T follicular helper cell (primary cell): Measurements from ENCODE around the gene ANKRD60.

ENCODE experiments used
- DNase-seq: peaks from one replicate; pipeline ENCODE4 v3.0.0-alpha.2; 2020; ENCODE audit warnings: low read depth

ANKRD60 gene

DNA sequence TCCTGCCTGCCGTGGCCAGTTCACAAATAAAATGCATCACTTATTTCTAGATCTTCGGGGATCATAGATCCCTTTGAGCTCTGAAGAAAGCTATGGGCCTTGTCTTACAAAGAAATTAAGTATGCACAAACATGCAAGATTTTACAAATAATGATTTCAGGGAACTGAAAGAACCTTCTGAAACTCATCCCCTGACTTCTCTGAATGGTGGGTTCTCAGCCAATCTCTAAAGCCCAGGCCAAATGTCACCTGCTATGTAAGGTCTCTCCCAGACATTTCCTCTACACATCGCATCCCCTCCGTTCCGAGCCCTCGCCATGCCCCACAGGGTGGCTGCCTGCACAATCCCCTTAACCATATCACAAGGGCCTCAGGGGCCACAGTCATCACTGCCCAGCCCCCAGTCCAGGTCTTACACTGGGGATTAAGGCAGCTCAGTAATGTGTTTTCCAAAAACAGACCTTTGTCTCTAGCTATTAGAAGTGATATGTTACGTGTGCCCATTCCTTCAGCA, 16.1 kb upstream of the ANKRD60 start:
- no peak for DNase-seq

DNA sequence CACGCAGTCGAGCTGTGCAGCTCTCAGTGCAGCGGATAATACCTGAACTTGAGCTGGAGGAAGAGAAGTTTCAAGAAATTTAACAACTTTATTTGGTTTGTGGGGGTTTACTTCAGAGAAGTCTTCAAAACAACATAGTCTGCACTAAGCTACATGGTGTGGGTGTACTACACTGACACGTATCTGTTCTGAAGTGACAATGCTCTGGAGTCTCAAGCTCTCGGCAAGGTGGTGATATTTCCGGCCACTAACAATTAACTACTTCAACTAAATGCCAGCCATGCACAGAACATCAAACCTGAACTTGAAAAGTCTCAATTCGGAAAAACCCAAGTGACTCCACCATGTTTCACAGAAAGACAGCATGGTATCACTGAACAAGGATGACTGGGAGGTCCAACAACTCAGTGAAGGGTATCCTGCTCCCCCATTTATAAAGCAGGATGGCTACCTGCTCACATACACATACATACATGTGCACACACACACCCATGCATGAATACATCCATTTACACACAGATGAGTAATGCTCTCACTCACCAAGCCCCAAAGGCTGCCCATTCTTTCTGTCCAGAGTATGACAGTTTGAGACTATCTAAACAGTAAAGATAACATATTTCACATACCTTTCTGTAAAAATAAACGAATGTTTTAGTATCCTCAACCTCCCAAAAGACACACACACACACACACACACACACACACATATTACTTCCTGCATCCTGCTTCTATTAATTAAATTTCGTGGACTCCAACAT, 15.4 kb upstream of the ANKRD60 start:
- DNase-seq = no peak

DNA sequence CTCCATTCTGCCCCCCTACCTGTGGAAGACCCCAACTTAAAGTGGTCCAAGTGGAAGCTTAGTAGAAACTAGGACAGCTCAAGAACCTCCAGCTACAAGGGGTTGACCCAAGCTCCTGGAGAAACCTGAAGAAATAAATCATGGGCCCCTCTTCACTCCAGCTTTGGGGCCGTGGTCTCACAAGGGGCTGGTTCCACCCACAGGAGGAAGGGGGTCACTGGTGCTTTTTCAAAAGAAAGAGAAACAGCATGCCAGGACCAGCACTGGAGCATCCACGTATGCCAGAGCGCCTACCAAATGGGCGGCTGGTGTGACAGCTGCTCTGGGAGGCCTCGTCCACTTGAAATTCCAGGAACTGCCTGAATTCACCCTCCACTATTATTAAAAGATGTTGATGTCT, 14.4 kb upstream of the ANKRD60 start:
- no peak for DNase-seq

DNA sequence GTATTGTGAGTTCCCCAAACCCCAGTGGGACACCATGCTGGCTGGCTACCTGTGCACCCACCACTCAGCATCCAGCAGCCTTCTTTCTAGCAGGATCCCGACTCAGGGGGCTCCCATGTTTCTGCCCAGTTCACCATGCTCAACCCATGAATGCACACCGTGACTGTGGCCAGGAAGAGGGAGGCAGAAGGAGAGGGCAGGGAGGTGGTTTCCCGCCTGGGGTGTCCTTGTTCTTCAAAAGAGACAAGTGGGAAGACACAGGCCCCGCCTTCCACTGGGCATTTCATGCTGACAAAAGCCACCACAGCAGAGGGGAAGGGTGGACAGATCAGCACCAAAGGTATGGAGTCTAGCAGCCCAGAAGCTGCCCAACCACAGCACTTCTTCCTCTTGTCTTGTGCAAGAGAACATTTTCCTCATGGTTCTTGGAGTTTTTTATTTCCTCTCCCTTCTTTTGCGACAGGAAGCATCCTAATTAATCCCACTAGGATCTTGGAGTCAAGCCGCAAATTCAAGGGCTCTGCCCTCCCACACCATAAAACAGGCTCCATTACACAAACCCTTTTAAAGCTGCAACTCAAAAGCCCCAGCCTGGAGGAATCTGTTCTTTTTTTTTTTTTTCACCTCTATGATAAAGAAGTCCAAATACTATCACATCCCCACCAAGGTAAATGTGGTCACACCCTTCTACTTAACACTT, 13.5 kb upstream of the ANKRD60 start:
- DNase-seq = no peak

DNA sequence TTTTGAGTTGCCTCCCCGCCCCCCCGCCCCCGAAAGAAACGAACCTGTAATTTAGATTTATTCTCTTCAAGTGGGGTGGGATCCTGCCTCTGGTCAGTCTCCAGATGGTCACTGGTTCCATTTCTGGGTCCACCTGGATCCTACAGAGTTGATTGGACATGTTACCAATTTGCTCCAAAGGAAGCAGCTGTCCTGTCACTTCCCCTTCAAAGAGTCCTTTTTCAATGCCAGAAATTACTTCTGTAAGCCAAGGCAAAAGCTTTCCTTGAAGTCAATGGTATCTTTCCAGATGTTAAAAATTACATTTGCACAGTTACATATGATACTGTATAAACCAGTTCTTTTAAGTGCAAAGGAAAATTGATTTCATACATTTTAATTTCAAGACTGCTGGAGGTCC, 12.0 kb upstream of the ANKRD60 start:
- DNase-seq = no peak

DNA sequence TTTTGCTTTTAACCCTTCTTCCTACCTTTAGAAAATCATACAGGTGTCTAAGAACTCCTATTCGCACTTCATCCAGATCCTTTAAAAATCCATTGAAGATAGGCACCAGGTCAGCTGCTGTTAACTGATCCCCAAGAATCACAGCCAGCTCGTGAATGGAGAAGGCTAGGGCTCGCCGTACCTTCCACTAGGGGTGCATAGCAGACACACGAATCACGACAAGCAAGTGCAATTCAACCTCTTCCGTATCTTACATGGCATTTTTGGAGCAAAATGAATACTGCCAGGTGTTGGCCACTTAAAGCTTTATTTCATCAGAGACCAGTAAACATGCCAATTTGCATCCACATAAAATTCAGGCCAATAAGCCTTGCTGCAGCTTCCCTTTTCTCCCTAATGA, 10.8 kb upstream of the ANKRD60 start:
- no peak for DNase-seq

DNA sequence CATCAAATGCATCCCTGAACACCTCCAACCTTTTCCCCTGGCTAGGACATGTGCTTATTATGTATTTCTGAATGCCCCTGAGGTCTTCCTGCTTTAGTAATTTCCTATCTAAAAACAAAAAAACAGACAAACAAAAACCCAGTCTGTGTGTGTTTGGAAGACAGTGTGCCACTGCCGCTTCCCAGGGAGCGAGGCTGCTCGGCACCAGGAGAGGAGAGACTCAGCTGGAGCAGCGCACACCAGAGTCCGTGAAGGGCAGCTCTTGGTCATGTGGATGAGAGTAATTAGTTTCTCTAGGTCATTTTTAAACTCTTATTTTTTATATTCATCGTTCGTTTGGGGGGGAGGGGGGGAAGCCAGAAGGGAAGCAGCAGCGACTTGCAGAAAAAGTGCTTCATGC, 10.0 kb upstream of the ANKRD60 start:
- DNase-seq = no peak

DNA sequence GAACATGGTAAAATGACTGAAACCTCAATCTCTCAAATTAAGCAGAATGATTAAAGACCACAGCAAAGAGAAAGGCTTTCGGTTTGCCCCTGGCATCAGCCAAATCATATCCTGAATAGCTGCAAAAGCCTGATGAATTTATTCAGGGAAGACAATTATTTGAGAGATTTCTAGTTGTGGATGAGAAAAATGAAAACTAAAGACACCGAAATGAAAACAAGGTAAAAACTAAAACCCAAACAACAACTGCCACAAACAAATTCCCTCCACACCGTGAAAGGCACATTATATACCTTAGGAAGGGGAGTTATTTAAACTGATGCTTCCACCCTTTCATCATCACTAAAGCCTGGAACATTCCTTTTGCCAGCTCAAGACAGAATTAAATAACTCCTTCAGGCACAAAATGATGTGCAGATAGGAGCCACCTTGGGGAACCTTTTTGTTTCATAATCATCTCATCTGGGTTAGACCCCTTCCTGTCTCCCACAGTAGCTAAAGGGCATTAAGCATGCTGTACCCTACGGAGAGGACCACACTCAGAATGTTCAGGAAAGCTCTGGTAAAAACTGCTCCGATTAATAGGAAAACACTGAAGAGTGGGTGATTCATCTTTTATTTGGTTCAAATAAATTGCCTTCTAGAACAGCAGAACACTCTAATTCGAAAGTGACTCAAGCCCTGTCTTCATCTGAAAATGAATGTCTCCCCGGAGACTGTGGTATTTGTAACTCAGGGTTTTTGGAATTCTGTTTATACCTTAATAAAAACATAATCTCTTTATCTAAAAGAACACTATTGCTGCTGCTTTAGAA, 9.1 kb upstream of the ANKRD60 start:
- DNase-seq = no peak

DNA sequence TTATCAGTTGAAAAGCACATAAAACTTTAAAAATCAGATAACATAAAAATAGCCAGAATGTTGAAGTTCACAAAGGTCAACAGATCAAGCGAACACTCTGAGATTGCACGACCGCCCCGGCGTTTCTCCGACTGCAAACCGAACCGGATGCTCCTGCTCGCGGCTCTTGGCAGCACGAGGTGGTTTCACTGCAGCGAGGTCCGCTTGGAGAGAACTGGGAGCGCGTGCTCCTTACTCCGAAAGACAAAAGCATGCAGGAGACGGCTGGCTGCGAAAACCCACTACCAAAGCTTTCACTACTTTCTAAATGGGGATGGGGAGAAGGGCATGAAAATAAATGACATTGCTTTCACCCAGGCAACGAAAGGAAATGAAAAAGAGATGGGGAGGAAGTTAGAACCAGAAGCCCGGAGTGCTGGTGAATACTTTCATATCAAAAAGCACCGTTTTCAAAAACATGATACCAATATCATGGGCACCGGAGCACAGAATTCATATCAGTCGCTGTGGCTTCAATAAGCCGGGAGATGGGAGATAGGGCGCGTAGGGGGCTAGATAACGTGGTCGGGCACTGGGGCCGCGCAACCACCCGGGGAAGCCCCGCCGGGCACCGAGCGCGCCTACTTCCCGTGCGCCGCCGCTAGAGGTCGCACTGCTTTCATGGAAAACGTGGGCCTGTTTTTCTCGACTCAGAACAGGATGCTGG, 8.3 kb upstream of the ANKRD60 start:
- peak; percentile 68 for DNase-seq

DNA sequence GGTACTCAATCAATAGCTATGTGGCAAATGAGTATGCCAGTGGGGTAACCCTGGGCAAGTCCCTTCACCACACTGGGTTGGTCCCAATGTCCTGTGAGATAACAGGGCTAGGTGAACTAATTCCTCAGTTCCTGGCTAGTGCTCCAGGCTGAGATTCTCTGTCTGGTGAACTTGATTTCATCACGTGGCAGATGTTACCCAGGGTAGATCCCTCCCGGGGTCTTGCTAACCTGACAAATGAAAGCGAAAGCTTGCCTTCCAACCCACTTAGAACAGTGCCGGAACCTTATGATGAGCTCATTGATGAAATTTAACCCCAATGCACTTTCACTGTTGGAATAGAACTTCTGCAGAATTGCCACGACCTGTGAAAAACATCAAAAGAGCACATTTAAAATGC, 6.6 kb upstream of the ANKRD60 start:
- no peak for DNase-seq

DNA sequence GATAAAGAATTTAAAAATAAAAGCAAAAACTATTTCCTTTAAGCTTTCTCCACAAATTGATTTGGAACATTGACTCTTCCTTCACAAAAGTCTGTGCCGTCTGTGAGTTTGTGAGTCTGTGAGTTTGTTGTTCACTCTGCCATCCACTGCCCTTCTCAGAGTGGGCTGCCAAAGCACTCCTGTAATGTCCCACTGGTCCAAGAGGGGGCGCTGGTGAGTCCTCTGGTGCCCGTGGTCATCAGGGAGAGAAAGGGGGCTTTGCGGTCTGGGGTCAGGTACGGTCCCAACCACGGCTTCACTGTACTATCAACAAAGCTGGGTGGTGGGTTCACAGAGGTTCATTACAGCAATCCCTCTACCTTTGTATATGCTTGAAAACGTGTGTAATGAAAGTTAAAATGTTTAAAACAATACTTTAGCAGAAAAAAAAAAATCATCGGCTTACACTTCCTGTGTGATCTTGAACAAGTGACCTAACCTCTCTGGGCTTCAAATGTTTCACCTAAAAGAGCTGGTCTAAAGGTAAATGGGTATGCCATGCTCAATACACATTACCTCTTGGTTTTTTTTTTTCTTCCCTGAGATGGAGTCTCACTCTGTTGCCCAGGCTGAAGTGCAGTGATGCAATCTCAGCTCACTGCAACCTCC, 5.6 kb upstream of the ANKRD60 start:
- no peak for DNase-seq

DNA sequence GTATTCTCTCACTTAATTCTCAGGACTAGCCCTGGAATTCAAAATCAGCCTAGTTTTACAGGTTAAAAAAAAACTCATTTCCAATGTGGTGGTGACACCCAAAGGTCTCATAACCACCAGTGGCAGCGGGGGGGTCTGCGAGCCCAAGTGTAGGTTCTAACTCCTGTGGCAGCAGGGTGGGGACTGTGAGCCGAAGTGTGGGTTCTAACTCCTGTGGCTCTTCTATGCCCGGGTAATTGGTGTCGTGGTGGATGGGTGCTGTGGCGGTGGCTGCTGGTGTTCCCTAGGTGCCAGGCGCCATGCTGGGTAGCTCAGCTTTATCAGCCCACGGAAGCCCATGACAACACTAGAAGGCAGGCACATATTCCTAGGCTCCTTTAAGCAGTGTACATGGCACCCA, 4.9 kb upstream of the ANKRD60 start:
- no peak for DNase-seq

DNA sequence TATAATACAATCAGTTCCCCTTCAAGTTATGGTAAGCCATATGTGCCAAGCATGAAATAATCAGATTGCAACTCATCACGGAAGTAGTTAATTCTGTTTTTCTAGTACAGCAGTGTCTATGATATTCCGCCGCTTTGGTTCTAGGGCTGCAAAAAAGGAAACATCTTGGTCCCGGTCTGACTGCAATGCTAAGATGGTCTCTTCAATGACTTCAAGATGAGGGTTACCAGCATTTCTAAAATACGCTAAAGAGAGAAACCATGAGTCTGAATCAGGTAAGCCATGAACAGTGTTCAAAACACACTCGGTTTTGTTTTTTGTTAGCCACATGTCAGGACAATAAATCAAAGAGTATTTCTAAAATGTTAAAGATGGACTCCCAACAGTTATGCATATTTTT, 3.2 kb upstream of the ANKRD60 start:
- DNase-seq = no peak

DNA sequence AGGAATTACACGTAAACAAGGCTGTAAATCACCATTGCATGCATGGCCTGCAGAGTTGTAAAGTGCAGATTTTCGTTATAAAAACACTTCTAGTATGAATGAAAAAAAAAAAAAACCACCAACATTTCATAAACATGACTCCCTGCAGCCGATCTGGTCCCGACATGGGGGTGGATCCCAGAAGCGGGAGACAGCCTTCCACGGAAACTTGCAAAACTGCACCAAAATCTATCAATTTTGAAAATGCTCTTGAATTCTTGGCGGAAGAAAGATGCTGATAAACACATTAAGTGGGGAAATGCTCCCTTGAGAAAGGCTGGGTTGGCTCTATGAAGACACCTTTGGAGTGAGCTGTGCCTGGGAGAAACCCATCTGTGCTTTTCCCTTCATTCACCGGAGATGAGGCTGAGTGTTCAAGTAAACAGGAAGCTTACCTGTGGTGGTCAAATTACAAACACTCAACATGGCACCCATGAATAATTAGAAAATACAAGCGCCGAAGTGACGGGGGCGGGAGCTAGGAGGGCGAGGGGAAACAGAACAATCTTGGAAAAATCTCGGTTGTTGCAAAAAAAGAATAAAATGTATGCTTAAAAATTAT, 845 bp upstream of the ANKRD60 start:
- DNase-seq = no peak

DNA sequence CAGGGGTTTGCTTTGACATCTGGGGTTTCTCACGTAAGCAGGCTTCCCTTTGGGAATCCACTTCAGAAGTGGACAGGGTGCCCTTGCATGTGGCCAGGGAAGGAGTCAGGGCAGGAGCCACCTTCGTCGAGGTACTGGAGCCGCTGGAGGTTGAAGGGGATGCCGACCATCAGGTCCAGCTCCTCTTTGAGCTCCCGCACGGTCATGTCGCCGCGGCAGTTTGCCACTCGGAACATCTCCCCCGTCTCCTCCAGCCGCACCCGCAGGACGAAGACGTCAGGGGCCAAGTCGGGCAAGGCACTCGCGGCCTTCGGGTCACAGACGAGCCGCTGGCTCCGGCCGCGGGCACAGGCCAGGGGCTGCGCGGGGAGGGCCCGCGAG, 360 bp downstream of the ANKRD60 start:
- DNase-seq = no peak

DNA sequence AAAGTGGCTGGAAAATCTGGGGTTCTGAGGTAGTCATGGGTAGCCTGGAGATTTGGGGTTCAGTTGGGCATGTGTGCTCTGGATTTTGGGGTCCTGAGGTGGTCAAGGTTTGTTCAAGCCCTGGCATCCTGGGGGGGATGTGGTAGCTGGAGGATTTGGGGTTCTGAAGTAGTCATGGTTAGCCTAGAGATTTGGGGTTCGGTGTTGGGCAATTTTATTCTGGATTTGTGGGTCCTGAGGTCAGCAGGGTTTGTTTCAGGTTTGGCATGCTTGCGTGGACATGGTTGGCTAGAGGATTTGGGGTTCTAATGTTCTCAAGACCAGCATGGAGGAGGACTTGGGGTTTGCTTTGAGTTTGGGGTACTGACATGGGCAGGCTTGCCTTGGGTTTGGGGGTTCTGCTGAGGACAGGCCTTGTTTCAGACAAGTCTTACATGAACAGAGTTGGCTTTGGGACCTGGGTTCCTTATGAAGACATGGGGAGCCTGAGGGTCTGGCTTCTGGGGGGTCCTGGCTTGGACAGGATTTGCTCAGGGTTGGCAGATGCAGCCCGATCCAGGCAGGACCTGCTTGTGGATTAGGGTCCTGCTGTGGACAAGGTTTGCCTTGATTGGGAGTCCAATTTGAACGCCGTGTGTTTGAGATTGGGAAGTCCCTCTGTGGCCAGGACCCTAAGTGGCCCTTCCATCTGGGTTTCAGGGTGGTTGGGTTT, 906 bp downstream of the ANKRD60 start:
- DNase-seq = no peak

DNA sequence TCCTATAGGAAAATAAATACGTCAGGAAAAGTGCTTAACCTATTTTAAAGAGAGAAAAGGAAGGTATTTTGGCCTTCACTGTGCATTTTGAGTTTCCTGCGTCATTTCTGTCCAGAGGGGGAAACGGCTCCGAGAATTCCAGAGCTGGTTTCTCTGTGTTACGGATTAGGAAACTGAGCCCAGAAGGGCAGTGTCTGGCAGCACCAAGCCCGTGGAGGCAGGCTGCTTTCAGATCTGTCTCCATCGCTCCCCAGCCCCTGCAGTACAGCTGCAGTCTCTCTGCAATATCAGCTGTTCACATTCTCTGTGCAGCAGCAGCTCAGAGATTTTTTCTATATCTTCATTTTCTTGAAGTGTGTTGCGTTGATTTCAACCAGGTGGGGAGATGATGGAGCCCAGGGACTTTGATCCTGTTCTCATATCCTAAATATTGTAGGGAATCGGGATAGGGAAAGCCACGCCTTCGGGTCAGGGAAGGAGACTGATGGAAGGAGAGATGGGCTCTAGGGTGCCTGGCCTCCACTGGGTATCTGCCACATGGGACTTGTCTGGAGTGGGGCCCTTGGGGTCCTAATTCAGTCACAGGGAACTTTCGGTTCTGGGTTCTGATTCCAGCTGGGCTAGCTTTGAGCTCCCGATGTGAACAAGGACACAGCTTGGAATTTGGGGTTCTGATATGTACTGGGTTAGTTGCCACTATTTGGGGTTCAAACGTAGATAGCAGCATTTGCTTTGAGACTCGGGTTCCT, 2.8 kb downstream of the ANKRD60 start:
- DNase-seq = no peak

DNA sequence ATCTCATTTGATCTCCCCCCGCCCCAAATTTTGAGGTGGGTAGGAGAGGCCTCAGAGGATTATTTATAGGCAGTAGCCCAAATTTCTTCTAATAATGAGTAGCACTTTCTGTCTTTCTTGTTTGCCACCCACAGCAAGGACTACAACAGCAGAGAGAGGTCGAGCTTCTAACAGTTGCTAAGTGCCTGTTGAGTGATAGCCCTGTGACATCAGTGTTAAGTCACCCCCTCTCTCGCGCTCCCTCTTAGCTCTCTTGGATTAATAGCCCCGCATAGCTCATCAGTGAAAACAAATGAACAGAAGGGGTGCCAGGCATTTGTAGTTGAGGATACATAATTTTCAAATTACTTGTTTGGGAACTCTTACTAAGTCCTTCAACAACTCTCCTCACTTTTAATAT, 3.5 kb downstream of the ANKRD60 start:
- DNase-seq = no peak

DNA sequence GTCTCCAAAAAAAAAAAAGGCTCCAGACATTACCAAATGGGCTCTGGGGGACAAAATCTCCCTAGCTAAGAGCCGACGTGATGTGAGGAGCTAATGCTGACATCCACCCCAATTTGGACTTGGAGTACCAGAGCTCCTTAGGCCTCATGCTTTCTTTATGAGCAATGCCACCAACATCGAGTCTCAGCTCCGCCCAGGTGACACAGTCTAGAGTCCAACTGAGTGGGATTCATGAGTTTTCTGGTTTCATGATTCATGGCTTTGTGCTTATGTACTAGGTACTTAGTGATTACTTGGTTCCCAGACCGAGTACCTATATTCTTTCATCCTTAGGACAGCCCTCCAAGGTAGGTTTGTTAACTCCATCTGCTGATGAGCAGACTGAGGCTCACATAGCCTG, 4.4 kb downstream of the ANKRD60 start:
- DNase-seq = no peak
